Measurements from ENCODE around the gene MYO10.

MYO10 gene

DNA sequence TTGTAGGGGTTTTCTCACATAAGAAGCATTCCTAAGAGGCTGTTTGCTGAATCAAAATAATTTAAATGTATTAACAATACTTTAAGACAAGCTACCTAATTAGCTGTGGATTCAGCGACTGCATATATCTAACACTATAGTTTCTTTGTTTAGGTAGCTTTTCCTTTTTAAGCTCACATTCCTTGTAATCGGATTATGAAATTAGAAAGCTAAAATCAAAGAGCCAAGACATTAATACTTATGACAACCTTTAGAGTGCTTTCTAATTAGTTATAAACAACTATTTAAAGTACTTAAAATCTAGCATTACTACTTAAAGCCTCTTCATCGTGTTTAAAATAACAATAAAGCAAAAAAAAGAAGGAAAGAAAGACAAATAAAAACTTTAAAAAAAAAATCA, 182.0 kb downstream of the MYO10 start:
- TF ChIP-seq, protein P1, sequence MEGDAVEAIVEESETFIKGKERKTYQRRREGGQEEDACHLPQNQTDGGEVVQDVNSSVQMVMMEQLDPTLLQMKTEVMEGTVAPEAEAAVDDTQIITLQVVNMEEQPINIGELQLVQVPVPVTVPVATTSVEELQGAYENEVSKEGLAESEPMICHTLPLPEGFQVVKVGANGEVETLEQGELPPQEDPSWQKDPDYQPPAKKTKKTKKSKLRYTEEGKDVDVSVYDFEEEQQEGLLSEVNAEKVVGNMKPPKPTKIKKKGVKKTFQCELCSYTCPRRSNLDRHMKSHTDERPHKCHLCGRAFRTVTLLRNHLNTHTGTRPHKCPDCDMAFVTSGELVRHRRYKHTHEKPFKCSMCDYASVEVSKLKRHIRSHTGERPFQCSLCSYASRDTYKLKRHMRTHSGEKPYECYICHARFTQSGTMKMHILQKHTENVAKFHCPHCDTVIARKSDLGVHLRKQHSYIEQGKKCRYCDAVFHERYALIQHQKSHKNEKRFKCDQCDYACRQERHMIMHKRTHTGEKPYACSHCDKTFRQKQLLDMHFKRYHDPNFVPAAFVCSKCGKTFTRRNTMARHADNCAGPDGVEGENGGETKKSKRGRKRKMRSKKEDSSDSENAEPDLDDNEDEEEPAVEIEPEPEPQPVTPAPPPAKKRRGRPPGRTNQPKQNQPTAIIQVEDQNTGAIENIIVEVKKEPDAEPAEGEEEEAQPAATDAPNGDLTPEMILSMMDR (IDR thresholded peaks at IDR 0.05), result no peak

DNA sequence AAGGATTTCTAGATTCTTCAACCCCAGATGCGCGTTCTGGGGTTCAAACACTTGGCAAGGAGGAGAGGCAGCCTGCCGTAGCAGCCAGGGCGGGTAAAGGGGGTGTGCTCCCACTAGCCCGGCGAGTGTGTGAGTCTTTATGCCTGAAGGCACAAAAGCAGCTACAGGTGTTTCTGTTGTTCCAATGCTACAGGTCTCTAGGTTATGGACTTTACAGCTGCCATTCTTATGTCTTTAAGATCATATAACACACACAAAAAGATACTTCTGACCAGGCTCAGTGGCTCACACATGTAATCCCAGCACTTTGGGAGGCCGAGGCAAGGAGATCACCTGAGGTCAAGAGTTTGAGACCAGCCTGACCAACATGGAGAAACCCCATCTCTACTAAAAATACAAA, 185.6 kb downstream of the MYO10 start:
- TF ChIP-seq, protein P1 (IDR thresholded peaks at IDR 0.05), result no peak

DNA sequence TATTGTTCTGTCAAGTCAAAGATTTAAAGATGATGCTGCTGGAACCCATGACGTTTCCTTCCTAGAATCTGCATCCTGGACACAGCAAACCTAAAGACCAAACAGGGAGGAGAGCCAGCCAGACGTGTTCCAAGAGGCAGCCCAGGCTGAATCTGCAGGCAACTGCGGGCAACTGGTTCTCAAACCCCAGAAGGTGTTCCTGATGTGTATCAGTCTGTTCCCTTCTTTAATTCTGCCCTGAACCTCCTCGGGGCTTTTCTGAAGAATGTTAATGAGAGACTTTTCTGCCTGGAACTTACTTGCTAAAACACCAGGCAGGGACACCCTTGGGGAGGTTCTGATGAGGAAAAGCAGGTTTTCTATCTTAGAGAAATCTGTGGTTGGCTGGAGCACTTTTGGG, 186.5 kb downstream of the MYO10 start:
- TF ChIP-seq, protein P1 (IDR thresholded peaks at IDR 0.05), result no peak

DNA sequence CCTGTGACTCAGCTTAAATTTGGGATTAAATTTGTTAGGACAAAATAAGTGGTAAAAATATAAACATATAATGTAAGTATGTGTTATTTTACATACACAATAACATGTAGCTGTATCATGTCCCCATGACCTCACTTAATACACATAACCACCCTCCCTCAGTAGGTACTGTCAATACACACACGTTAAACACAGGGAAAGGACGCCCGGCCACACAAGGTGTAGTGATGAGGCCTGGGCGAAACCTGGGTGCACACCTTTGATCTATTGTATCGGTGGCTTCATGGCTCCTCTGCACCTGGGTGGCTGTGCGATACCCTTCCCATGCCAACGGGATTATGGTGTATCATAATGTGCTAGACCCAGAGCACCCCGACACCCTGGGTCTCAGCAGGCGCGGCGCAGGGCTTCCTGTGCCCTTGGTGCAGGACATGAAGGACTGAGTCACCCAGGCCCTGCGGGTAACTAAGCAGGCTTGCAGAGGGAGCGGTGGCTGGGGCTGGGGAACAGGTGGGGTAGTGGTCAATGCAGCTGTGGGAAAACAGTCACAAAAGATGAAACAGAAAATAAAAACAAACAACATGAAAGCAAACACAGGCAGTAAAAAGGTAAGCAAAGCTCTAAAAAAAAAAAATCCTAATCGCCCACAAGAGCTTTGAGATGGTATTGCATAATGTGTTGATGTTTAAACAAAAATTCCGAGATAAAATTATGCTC, 191.8 kb downstream of the MYO10 start:
- TF ChIP-seq, protein P1 (IDR thresholded peaks at IDR 0.05), result no peak

DNA sequence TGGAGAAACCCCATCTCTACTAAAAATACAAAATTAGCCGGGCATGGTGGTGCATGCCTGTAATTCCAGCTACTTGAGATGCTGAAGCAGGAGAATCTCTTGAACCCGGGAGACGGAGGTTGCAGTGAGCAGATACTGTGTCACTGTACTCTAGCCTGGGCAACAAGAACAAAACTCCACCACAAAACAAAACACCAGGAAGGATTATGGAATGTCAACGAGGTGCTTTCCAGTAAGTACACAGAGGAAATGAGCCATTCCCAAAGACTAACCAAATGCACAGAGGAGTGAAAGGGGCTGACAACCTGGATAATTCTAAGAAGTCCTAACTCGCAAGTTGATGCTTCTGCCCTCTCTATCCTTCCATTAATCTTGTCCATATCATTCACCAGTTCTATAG, 193.2 kb downstream of the MYO10 start:
- TF ChIP-seq, protein P1 (IDR thresholded peaks at IDR 0.05), result no peak

DNA sequence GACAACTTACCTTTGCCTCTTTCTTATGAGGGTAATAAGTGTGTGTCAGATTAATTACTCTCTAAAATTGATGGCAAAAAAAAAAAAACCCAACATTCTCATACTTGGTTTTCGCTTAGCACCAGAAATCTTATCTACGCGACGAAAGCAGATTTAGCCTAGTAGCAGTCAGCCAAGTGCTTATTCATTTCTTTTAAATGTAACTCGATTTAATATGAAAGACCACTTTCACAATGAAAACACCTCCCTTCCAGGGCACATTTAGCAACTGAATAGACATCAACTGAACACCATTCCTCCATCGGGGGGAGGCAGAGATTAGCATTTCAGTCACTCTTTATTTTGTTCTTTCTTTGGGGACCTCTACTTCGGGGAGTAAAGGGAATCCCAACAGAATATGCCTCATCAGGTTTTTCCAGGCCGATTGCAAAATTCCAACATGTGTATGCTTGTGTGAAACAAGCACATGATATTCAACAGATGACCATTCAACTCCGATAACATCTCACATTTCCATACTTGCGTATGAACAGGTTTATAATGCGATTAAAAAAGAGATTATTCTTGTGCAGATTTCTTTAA, 195.2 kb downstream of the MYO10 start:
- TF ChIP-seq, protein P1 (IDR thresholded peaks at IDR 0.05), result no peak

DNA sequence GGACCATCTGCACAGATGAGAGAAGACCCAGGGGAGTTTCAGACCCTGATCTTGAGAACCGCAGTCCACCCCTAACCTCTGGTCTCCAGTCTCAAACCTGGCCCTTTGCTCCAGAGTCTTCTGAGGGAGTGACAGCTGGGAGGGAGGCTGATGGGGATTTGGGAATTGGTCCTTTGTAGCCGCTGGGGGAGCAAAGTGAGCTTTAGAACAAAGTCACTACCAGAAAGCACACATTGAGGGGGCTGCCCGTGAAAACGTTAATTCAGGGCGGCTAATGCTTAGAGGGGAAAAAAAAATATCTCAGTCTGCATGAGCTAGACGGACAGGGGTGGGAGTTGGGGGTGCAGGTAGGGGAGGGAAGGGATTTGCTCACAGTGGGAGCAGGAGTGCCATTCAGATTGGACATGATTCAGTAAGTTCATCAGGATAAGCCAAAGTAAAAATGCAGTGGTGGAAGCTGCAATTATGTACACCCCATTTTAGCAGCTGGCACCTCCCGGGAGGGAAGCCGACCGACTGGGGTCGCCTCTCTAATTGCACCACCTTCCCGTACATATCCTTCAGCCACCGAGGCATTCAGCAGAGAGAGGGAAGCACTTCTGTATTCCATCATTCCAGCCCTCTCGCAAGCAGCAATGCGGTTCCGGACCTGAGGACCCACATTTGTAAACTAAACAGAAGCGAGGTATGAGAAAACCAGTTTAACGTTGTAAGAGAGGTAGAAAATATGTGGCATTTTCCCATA, 195.8 kb downstream of the MYO10 start:
- TF ChIP-seq, protein P1 (IDR thresholded peaks at IDR 0.05), result no peak

All from LNCAP (cell line).